Spleen (tissue), 7 donors: ENCODE measurements around the gene ZSCAN20.

Source experiments
- POLR2A ChIP-seq, 3 donors: fragments of 450-650 bp; IDR thresholded peaks; one replicate each; pipeline ENCODE4 v1.5.1; 2017; ENCODE audit warnings: antibody characterized with exemption in 3 of 3, mild to moderate bottlenecking in 1 of 3
- POLR2AphosphoS5 ChIP-seq, 3 donors: sonication (generic); formaldehyde crosslinking; IDR thresholded peaks; one replicate each; pipeline ENCODE4 v1.5.1; 2017; ENCODE audit warnings: antibody characterized with exemption in 3 of 3
- TF ChIP-seq, protein P1 (sequence below), 11 experiments: fragments of 200-600 bp in 7 of 11; fragments of 450-650 bp in 4 of 11; sonication (generic) in 4 of 11; IDR thresholded peaks in 8 of 11; conservative IDR thresholded peaks in 3 of 11; 1 replicate in 7 of 11; 2 replicates in 4 of 11; pipeline versions ENCODE4 v1.4.0 to v1.8.0; 2016 to 2021; ENCODE audit warnings: antibody characterized with exemption in 11 of 11, inconsistent platforms in 4 of 11, mild to moderate bottlenecking in 1 of 11
- donor health status: DM: no; HTN: no; CAD: no; lungs with moderate emphysema.
- donor health status: DM: no; HTN: no; CAD: no.
- donor health status: DM: no; HTN: no; CAD: no.

DNA sequence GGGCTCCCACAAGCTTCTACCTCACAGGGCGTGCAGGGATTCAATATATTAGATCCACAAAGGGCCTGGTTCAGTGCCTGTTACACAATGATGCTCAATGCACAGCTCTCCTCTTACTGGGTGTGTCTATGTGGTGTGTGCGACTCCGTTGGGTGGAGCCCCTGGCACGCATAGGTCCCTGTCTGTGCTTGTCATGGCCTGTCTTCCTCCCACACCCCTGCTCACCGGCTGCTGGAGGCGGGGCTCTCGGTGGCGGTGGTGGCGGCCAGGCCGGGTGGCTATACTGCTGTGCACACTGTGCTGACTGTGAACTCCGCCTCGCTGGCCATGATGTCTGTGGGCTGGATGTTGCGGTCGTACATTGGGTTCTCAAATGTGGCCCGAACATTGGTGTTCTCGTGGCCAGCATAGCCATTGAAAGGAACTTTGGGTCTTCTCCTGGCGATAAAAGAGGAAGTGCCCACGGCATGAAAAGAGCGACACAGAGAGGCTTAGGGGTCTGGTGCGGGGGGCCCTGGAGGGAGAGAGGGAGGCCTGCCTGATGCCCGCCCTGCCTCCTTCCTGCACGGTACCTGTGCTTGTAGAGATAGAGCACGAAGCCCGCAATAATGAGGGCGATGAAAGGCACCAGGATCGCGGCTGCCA lies 46.9 kb downstream of the ZSCAN20 start:
- TF ChIP-seq, protein P1, sequence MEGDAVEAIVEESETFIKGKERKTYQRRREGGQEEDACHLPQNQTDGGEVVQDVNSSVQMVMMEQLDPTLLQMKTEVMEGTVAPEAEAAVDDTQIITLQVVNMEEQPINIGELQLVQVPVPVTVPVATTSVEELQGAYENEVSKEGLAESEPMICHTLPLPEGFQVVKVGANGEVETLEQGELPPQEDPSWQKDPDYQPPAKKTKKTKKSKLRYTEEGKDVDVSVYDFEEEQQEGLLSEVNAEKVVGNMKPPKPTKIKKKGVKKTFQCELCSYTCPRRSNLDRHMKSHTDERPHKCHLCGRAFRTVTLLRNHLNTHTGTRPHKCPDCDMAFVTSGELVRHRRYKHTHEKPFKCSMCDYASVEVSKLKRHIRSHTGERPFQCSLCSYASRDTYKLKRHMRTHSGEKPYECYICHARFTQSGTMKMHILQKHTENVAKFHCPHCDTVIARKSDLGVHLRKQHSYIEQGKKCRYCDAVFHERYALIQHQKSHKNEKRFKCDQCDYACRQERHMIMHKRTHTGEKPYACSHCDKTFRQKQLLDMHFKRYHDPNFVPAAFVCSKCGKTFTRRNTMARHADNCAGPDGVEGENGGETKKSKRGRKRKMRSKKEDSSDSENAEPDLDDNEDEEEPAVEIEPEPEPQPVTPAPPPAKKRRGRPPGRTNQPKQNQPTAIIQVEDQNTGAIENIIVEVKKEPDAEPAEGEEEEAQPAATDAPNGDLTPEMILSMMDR (IDR thresholded peaks at IDR 0.05 in 8 of 11, conservative IDR thresholded peaks at IDR 0.05 in 3 of 11), result no peak
- TF ChIP-seq POLR2A (IDR thresholded peaks at IDR 0.05) (no peak), POLR2AphosphoS5 (IDR thresholded peaks at IDR 0.05) (no peak)
